Muscle layer of colon (tissue), 2 donors: ENCODE measurements around the gene CACNA1A.

ENCODE experiments used
- H3K27ac ChIP-seq: one replicate; pipeline ENCODE4 v1.7.0; 2013; ENCODE audit warnings: low read depth, mild to moderate bottlenecking, low read length, moderate library complexity
- H3K27me3 ChIP-seq, 2 donors: one replicate each; pipeline ENCODE4 v1.7.0; 2013; ENCODE audit warnings: low read length in 2 of 2, mild to moderate bottlenecking in 2 of 2; ENCODE audit not compliant: insufficient read depth in 2 of 2, control insufficient read depth in 1 of 2
- H3K36me3 ChIP-seq: one replicate; pipeline ENCODE4 v1.7.0; 2013; ENCODE audit warnings: mild to moderate bottlenecking, low read length; ENCODE audit not compliant: insufficient read depth
- H3K4me1 ChIP-seq: one replicate; pipeline ENCODE4 v1.7.0; 2013; ENCODE audit warnings: mild to moderate bottlenecking, low read length; ENCODE audit not compliant: insufficient read depth
- H3K4me3 ChIP-seq, 2 donors: one replicate each; pipeline ENCODE4 v1.7.0; 2013; ENCODE audit warnings: low read length in 2 of 2, low read depth in 1 of 2, mild to moderate bottlenecking in 1 of 2, moderate library complexity in 1 of 2
- H3K9ac ChIP-seq: one replicate; pipeline ENCODE4 v1.7.0; 2013; ENCODE audit warnings: low read length
- H3K9me3 ChIP-seq: one replicate; pipeline ENCODE4 v1.7.0; 2013; ENCODE audit warnings: mild to moderate bottlenecking, low read length
- donor health status: abdominal sarcoma.
- donor health status: Adenocarcinoma of cecum.

CACNA1A gene

GRCh38 chr19:13355356-13355755 lies 150.9 kb downstream of the CACNA1A start:
- H3K9ac ChIP-seq = no peak overlapping the region
- no peaks in the 10 kb centered on the region for H3K4me1 ChIP-seq
- H3K36me3 ChIP-seq = no peaks in the 10 kb centered on the region
- H3K27ac ChIP-seq = no peak overlapping the region
- H3K27me3 ChIP-seq = no peaks in the 10 kb centered on the region
- H3K9me3 ChIP-seq = no peaks in the 10 kb centered on the region
- no peak overlapping the region for H3K4me3 ChIP-seq

GRCh38 chr19:13353625-13354024 lies 152.7 kb downstream of the CACNA1A start:
- no peaks in the 10 kb centered on the region for H3K4me1 ChIP-seq
- H3K27me3 ChIP-seq = no peaks in the 10 kb centered on the region
- peaks cover 4% of the 10 kb centered on the region for H3K9me3 ChIP-seq
- no peak overlapping the region for H3K9ac ChIP-seq
- no peak overlapping the region for H3K4me3 ChIP-seq
- H3K27ac ChIP-seq = no peak overlapping the region
- H3K36me3 ChIP-seq = no peaks in the 10 kb centered on the region

GRCh38 chr19:13350759-13351158 lies 155.5 kb downstream of the CACNA1A start:
- H3K27ac ChIP-seq = no peak overlapping the region
- no peaks in the 10 kb centered on the region for H3K4me1 ChIP-seq
- H3K4me3 ChIP-seq = no peak overlapping the region
- no peak overlapping the region for H3K9ac ChIP-seq
- no peaks in the 10 kb centered on the region for H3K27me3 ChIP-seq
- no peaks in the 10 kb centered on the region for H3K36me3 ChIP-seq
- H3K9me3 ChIP-seq = peaks cover 4% of the 10 kb centered on the region

GRCh38 chr19:13350072-13350471 lies 156.2 kb downstream of the CACNA1A start:
- Histone ChIP-seq H3K27ac (no peak overlapping the region), H3K36me3 (no peaks in the 10 kb centered on the region), H3K9ac (no peak overlapping the region), H3K4me1 (no peaks in the 10 kb centered on the region), H3K4me3 (no peak overlapping the region), H3K27me3 (no peaks in the 10 kb centered on the region), H3K9me3 (peaks cover 4% of the 10 kb centered on the region)

GRCh38 chr19:13347367-13347766 lies 158.9 kb downstream of the CACNA1A start:
- H3K9me3 ChIP-seq = peaks cover 4% of the 10 kb centered on the region
- no peaks in the 10 kb centered on the region for H3K36me3 ChIP-seq
- no peaks in the 10 kb centered on the region for H3K4me1 ChIP-seq
- H3K9ac ChIP-seq = no peak overlapping the region
- no peak overlapping the region for H3K27ac ChIP-seq
- H3K27me3 ChIP-seq = no peaks in the 10 kb centered on the region
- no peak overlapping the region for H3K4me3 ChIP-seq

- Histone ChIP-seq H3K27me3 (no peaks in the 10 kb centered on the region), H3K36me3 (no peaks in the 10 kb centered on the region), H3K9ac (no peak overlapping the region), H3K9me3 (no peaks in the 10 kb centered on the region), H3K27ac (no peak overlapping the region), H3K4me3 (no peak overlapping the region), H3K4me1 (no peaks in the 10 kb centered on the region)
Observed at GRCh38 chr19:13343514-13343913, 162.8 kb downstream of the CACNA1A start.

GRCh38 chr19:13342672-13343071 lies 163.6 kb downstream of the CACNA1A start:
- no peaks in the 10 kb centered on the region for H3K36me3 ChIP-seq
- no peak overlapping the region for H3K9ac ChIP-seq
- H3K9me3 ChIP-seq = no peaks in the 10 kb centered on the region
- no peaks in the 10 kb centered on the region for H3K4me1 ChIP-seq
- no peak overlapping the region for H3K27ac ChIP-seq
- no peak overlapping the region for H3K4me3 ChIP-seq
- H3K27me3 ChIP-seq = no peaks in the 10 kb centered on the region

- no peak overlapping the region for H3K4me3 ChIP-seq
- no peak overlapping the region for H3K27ac ChIP-seq
- no peaks in the 10 kb centered on the region for H3K36me3 ChIP-seq
- peaks cover 10% of the 10 kb centered on the region for H3K9me3 ChIP-seq
- no peaks in the 10 kb centered on the region for H3K4me1 ChIP-seq
- no peaks in the 10 kb centered on the region for H3K27me3 ChIP-seq
- H3K9ac ChIP-seq = no peak overlapping the region
Observed at GRCh38 chr19:13339869-13340268, 166.4 kb downstream of the CACNA1A start.

- H3K9ac ChIP-seq = no peak overlapping the region
- H3K27me3 ChIP-seq = no peaks in the 10 kb centered on the region
- no peaks in the 10 kb centered on the region for H3K4me1 ChIP-seq
- no peak overlapping the region for H3K4me3 ChIP-seq
- H3K9me3 ChIP-seq = peaks cover 10% of the 10 kb centered on the region
- no peaks in the 10 kb centered on the region for H3K36me3 ChIP-seq
- H3K27ac ChIP-seq = no peak overlapping the region
Observed at GRCh38 chr19:13337181-13337580, 169.1 kb downstream of the CACNA1A start.

- Histone ChIP-seq H3K4me3 (no peak overlapping the region), H3K4me1 (no peaks in the 10 kb centered on the region), H3K36me3 (no peaks in the 10 kb centered on the region), H3K27me3 (no peaks in the 10 kb centered on the region), H3K9ac (no peak overlapping the region), H3K27ac (no peak overlapping the region), H3K9me3 (peaks cover 10% of the 10 kb centered on the region)
Observed at GRCh38 chr19:13334801-13335481, 171.3 kb downstream of the CACNA1A start.

GRCh38 chr19:13330285-13330684 lies 176.0 kb downstream of the CACNA1A start:
- no peak overlapping the region for H3K27ac ChIP-seq
- no peaks in the 10 kb centered on the region for H3K27me3 ChIP-seq
- no peak overlapping the region for H3K9ac ChIP-seq
- no peaks in the 10 kb centered on the region for H3K36me3 ChIP-seq
- no peaks in the 10 kb centered on the region for H3K9me3 ChIP-seq
- H3K4me1 ChIP-seq = no peaks in the 10 kb centered on the region
- no peak overlapping the region for H3K4me3 ChIP-seq

- Histone ChIP-seq H3K4me1 (no peaks in the 10 kb centered on the region), H3K9ac (no peak overlapping the region), H3K4me3 (no peak overlapping the region), H3K27ac (no peak overlapping the region), H3K27me3 (no peaks in the 10 kb centered on the region), H3K36me3 (no peaks in the 10 kb centered on the region), H3K9me3 (no peaks in the 10 kb centered on the region)
Observed at GRCh38 chr19:13329766-13330165, 176.5 kb downstream of the CACNA1A start.
